Posterior vena cava (tissue), 2 donors: ENCODE data around the gene TBCA. TPM values are rescaled to one million over a fixed set of nuclear protein-coding genes. Genes with fewer than 3 reads are reported as not detected.
"Not testable (repeated sequence)": the region's sequence is repeated elsewhere in the genome, so short reads cannot be mapped to it uniquely, and the experiment has no call there.

Source experiments
- DNase-seq: peaks from one replicate; pipeline ENCODE4 v3.0.0-alpha.2; 2020; ENCODE audit warnings: low spot score
- intact Hi-C, 2 donors: fragments of 100-400 bp; cut with DNase I; formaldehyde crosslinking; loops; one replicate each; pipeline versions ENCODE4 v1.14.1 to v1.14.2; 2022 to 2023
- total RNA-seq, 2 donors: library from RNA; stranded (reverse); fragmentation: NEBNext Ultra II Directional; extraction: Animal tissue kit (Norgen Biotek cat#: 25700); gene quantifications; one replicate each; pipeline ENCODE4 v1.2.1, GENCODE V29; 2021
- donor health status: DM: yes; HTN: yes; CAD: no.
- donor health status: DM: yes; HTN: yes; CAD: no.

Gene TBCA
- total RNA-seq, 2 donors from 2014 or later = 111 to 133 TPM

DNA sequence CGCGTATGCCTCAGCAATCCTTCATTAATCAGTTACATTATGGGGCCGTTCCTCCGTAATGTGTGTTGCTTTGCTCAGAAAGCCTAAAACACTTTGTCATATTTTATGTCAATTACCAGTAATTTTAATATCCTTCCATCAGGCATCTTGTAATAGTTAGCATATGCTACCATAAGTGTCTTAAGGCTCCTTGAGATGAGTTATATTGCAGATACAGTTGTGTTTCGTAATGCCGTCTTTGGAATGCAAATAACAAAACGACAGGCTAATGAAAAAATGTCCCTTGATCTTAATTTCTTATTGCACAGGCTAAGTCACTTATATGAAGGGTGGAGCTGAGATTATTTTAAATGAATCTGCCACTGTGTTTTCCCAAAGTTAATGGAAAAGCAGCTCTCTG lies 50.5 kb downstream of the TBCA start:
- intact Hi-C loops = no loop called here
- no peak for DNase-seq

DNA sequence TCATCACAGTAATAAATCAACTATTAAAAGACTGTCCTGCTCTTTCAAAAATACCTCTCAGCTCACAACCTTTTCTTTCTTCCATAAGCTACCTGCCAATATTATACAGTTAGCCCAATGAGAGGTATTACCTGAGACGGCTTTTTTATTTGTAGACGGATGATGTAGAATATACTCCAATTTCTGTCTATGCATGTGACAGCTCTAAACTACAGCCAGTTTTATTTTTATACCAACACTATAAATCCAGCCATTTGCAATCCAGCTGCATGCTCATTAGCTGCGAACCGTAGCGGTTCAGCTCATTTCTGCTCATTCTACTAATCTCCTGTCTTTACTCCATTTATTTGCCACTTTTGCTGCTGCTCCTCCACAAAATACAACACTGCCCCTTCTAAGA lies 51.2 kb downstream of the TBCA start:
- intact Hi-C loops = no loop called here
- no peak for DNase-seq

DNA sequence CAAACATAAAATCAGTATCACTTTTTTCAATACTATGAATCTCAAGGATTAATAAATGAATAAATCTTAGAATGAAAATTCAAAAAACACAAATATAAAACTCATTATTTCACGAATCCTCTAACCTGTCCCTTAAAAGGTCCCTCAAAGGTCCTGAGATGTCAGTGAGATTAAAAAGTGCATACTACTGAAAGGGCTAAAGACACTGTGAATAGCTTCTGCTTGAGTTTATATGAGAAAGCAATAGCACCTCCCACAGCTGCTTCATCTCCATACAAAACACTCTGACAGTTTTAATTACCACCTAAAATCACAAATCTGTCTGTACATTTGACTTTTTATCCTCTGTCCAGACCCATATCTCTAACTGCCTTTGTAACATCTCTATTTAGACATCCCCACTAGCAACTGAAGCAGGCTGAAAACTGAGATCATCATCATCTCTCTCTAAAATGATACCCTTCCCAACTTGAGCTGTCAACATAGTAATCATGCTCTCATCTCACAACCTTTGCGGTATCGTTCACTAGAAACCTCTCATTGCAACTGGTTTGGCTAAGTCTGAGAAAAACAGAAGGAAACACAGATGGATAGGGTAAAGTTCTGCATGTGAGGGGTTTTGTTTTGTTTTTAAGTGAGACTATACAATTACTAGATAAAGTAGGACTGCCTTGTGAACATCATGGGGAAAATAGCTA lies 56.3 kb downstream of the TBCA start:
- intact Hi-C loops = no loop called here
- no peak for DNase-seq

DNA sequence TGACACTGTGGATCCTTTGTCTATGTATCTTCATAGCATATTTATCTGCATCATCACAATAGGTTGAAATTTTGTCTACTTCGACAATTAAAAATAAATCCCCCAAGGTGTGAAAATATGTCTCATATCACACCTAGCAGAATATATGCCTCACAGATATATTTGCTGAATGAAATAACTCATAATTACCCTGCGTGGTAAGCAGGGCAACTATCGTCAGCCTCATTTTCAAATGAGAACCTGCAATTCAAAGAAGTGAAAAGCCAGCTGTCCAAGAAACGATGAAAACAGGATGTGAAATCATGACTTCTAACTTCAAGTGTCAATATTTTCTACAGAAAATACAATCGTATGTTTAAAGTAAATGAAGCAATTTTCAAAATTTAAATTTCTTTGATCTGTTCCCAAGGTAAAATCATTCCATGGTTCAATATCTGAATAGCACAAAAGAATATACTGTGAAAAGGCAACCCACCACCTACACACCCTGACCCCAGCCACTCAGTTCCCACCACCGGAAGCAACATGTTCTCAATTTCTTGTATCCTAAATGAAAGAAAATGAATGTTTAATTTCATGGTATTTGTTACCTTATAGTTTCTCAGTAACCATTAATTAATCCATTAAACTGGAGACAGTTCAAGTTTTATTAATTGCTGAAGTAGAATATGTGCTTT lies 57.1 kb downstream of the TBCA start:
- intact Hi-C loops = no loop called here
- DNase-seq = no peak

DNA sequence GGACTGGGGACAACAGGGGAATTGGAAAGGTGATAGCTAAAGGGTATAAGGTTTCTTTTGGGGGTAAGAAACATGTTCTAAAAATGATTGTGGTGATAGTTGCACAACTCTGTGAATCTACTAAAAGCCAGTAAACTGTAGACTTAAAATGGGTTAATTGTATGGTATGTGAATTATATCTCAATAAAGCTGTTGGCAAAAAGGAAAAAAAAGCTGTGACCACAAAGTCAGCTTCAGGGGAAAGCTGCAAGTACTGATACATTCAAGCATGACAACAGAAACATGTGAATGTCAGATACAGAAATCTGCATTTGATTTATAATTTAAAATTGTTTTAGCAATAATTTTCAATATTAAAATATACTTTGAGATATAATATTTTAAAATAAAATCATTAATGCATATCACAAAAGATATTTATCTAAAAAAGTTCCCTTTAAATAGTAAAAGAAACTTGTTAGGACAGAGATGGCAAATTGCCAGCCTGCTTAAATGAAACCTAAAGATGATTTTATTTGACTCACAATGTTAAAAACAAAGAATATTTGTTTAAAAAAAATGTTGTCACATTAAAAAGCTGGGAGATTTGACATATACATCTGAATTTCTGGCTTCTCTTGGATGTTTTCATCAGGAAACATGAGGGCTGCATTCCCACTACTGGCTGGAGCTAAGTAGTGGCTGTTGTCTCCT lies 66.0 kb downstream of the TBCA start:
- DNase-seq = no peak
- intact Hi-C loops = no loop called here

DNA sequence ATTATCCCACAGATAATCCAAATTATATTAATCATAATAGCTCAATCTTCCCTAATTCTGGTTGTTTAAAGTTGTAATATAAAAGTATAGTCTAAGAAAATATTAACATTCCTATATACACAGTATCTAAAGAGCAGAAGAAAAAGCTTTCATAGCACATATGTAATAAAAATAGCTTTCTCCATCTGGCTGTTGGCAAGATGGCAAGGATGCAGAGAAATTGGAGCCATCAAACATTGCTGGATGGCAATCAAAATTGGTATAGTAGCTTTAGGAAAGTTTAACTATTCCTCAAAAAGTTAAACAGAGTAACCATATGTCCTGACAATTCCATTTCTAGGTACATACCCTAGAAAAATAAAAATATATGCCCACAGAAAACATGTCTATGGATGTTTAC lies 66.8 kb downstream of the TBCA start:
- intact Hi-C loops = no loop called here
- no peak for DNase-seq

DNA sequence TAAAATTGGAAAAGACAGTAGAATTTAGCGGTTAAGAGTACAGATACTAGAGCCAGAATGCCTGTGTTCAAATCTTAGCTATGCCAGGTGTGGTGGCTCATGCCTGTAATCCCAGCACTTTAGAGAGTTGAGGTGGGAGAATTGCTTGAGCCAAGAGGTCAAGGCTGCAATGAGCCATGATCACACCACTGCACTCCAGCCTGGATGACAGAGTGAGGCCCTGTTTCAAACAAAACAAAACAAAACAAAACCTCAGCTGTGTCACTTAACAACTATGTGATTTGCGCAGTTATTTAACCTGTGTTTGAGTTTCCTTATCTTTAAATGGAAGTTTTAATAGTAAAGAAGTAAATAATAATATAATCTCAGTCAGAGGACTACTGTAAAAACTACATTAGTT lies 68.3 kb downstream of the TBCA start:
- no peak for DNase-seq
- intact Hi-C loops = no loop called here

DNA sequence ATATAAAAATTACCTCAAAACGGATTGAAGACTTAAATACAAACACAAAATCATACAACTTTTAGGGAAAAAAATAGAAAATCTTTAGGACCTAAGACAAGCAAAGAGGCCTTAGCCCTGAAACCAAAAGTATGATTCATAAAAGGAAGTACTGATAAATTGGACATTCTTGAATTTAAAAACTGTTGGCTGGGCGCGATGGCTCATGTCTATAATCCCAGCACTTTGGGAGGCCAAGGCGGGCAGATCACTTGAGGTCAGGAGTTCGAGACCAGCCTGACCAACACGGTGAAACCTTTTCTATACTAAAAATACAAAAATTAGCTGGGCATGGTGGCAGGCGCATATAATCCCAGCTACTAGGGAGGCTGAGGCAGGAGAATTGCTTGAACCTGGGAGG lies 76.6 kb downstream of the TBCA start:
- intact Hi-C loops, DNase-seq: not testable (repeated sequence)

DNA sequence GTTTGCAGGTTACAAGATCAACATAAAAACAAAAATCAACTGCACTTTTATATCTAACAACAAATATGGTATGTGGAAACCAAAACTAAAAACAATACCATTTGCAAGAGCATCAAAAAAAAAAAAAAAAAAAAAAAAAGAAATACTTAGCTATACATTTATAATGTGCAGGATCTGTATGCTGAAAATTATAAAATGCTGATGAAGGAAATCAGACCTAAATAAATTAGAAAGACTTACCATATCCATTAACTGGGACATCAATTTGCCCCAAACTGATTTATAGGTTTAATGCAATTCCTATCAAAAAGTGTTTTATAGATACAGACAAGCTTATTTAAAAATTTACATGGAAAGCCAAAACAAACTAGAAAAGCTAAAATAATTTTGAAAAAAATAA lies 77.2 kb downstream of the TBCA start:
- DNase-seq = no peak
- intact Hi-C loops = no loop called here

DNA sequence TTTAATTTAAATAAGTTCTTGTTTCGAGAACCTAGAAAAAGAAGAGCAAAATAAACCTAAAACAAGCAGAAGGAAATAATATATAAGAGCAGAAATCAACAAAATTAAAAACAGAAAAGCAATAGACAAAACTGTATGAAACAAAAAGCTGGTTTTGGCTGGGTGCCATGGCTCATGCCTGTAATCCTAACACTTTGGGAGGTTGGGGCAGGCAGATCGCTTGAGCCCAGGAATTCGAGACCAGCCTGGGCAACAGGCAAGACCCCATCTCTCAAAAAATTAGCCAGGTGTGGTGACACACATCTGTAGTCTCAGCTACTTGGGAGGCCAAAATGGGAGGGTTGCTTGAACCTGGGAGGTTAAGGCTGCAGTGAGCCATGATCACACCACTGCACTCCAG lies 78.4 kb downstream of the TBCA start:
- intact Hi-C loops = no loop called here
- DNase-seq = no peak

DNA sequence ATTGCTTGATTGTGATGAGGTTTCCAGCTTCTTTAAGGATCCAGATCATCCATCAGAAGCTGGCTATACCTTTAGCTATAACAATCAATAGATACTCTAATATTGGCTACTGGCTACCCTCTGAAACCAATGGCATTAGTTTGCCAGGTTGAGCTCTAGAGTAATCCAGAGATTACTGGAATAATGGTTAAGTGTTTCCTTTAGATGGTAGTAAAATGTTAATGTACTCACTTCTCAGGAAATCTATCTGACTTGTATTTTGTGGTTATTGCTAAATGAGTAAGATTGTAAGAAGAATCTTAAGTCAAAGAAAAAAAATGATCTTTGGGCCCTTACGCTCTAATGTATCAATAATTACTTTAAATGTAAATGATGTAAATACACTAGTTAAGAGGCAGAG lies 80.0 kb downstream of the TBCA start:
- no peak for DNase-seq
- intact Hi-C loops = no loop called here

DNA sequence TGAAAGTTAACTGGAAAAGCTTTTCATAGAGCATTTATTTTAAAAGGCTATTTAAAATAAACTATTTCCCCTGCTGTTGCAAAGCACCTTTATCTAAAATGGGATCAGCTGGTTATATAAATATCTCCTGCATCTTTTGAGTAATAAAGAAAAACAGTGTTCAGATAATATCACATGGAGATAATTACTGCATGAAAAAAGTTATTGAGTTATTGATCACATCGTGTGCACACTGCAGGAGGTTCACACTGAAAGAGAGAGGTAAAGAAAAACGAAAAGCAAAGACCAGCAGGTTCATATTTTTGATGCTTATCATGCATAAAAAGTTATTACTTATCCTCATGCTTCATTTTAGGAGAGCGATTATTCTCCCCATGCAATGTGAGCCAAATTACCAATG lies 82.2 kb downstream of the TBCA start:
- intact Hi-C loops = no loop called here
- DNase-seq = no peak

DNA sequence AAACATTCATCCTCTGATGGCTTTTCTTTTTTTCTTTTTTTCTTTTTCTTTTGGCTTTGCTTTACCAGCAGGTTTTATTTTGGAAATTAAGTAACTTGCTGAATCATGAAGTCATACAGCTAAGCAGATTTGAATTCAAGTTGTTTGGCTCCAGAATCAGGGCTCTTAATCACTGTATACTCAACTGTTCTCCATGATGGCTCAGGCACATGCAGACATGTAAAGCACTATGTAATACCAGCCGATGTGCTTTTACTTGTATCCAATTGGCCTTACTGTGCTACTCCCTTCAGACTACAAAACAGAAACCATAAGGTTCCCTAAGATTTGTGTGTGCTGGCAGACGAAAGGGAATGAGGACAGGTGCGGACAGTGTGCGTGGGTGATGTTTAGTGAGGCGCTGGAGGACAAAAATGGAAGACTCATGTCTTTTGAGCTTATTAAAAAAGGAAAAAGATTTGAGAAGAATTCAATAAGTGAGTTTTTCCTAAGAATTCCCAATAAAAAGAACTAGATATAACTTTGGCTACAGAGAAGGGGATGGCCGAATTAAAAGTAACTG lies 92.9 kb downstream of the TBCA start:
- intact Hi-C loops = no loop called here
- DNase-seq = no peak

DNA sequence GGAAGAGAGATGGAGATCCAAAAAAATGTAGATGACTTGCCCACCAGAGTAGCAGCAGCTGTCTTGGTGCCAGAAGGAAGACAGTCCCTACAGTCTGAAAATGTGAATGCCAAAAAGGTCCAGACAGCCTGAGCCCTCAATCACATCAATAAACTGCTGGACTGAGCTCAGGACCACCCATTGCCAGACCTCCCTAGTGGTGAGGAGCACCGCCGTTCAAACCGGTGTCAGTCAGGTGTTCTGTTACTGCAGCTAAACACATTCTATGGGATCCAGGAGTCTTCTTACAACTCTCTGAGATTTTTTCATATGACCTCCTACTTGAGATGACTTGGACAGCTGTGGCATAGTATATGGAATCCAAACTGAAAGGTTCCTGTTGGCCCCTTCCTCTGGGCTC lies 105.6 kb downstream of the TBCA start:
- DNase-seq = no peak
- intact Hi-C loops = no loop called here

DNA sequence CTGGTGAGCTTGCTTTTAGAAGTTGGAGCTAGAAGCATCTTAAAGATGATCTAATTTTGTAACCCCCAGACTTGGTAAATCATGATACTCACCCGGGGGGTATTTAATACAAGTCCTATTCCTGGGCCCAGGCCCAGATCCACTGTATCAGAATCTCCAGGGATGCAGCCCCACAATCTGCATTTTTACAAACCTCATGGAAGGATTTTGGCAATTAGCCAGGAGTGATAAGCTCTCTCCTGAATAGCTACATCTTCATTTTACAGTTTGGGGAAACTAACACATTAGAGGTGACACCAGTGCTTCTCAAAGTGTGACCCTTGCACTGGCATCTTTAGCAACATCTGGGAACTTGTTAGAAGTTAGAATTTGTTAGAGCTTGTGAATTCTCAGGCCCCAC lies 106.5 kb downstream of the TBCA start:
- DNase-seq = no peak

DNA sequence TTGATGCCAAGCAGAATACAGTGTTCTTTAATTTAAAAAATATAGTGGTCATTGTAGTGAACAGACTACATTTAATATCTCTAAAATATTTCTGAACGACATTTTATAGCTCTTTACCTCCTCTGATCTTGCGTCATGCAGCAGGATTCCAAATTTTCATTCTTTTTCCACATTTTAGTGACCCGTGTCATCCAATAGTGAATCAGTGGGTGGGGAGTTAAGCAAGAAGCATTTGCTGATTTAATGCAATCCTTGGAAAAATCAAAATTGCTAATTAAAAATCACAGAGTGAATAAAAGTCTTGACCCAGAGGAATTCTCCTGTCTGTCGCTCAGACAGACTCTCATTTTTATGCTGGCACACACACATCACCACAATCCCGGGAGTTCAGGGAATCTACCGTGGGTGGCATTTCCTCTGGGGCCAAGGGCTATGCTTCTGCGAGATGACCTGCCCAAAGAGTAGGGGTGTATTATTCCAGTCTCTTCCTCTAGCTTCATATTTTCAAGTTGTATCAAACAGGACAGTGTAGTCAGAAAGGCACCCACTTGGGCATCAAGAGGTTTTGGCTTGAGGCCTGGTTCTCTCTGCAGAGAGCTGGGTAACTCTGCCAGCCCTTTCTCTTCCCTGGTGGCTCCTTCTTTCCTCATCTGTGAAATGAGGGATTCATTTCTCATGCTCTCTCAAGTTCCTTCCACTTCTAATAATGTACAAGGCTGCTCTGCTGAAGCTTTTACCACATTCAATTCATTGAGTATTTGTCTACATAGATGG lies 112.9 kb downstream of the TBCA start:
- intact Hi-C loops = loop anchor here in 1 of 2 donors (1.0 kb wide), 1 partner anchor 40 kb away; no protein-coding TSS in a partner anchor
- DNase-seq = no peak

More for the DNA sequence above, 106.5 kb downstream of the TBCA start:
- intact Hi-C loops = no loop called here

DNA sequence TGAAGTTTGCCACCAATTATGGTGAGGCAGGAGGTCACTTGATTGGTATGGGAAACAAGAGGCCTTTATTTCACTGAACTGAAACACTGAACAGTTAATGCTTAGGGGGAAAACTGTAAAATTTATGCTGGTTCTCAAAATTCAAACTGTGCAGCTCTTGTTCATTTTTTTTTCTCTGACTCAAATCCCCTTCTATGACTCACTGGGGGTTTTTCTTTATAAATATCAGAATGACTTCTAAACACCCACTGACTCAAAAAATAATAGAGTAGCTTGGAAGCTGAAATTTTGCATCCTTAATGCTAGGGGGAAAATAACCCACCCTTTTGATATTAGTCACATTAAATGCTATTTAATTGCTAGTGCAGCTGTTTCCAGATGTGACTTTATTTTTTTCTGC lies 113.5 kb downstream of the TBCA start:
- intact Hi-C loops = loop anchor here in 1 of 2 donors (1.0 kb wide), 1 partner anchor 39 kb away; no protein-coding TSS in a partner anchor
- DNase-seq = no peak

DNA sequence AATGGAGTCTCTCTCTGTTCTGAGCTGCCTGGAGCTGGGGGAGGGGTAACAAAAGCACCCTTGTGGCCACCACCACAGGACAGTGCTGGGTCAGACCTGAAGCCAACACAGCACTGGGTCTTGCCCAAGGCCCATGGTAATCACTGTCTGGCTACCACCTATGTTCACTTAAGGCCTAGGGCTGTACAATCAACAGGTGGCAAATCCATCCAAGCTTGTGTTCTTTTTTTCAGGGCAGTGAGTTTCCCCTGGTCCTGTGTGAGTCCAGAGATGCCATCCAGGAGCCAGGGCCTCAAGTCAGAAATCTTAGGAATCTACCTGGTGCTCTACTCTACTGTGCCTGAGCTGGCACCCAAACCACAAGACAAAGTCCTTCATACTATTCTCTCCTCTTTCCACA lies 117.5 kb downstream of the TBCA start:
- DNase-seq = no peak
- intact Hi-C loops = no loop called here

DNA sequence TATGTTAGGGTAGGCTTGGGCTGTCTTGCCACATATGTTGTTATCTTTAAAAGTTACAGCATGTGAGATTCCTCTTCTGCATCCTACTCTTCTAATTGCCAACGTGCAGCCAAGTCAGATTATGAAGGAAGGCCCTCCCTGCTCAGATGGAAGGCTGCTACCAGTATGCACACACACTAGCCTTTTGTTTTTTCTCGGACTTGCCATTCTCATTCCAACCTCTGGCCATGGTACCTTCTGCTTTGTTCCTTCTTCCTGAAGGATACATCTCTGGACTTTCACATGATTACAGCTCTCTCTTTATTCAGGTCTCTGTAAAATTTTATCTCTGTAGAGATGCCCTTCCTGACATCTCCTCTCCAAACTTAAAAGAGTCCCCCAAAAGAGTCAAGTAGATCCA lies 124.8 kb downstream of the TBCA start:
- DNase-seq = no peak
- intact Hi-C loops = loop anchor here in 1 of 2 donors (5.0 kb wide), 1 partner anchor 969 kb away; no protein-coding TSS in a partner anchor
